HT1080 (cell line): ENCODE data around the gene ALG8. TPM values are rescaled to one million over a fixed set of nuclear protein-coding genes. Genes with fewer than 3 reads are reported as not detected.
A peak's percentile ranks its signal among the peaks of the same experiment; 100 is the strongest.

Experiments
- DNase-seq: peaks from one replicate; pipeline ENCODE4 v3.0.0-alpha.2; 2015; ENCODE audit warnings: low read depth
- total RNA-seq: library from RNA; depleted of rRNA; stranded (reverse); fragments of >200 nt; shearing (Covaris generic); gene quantifications from 2 replicates; pipeline ENCODE4 v1.2.3, GENCODE V29; 2014

Gene ALG8
- total RNA-seq, 1 experiment from 2014 or later: 56.8 TPM

- DNase-seq: no peak
Measured at GRCh38 chr11:78160557-78160956, 21.1 kb upstream of the ALG8 start.

- no peak for DNase-seq
Measured at GRCh38 chr11:78158987-78159652, 19.7 kb upstream of the ALG8 start.

- DNase-seq: no peak
Measured at GRCh38 chr11:78156127-78156844, 16.9 kb upstream of the ALG8 start.

- DNase-seq: no peak
Measured at GRCh38 chr11:78151804-78152203, 12.4 kb upstream of the ALG8 start.

- DNase-seq: no peak
Measured at GRCh38 chr11:78150754-78151153, 11.3 kb upstream of the ALG8 start.

- DNase-seq: no peak
Measured at GRCh38 chr11:78150346-78150745, 10.9 kb upstream of the ALG8 start.

- peak; percentile 39 for DNase-seq
Measured at GRCh38 chr11:78149646-78150045, 10.2 kb upstream of the ALG8 start.

GRCh38 chr11:78147807-78148206, 8.4 kb upstream of the ALG8 start:
- no peak for DNase-seq

GRCh38 chr11:78145511-78146025, 6.1 kb upstream of the ALG8 start:
- DNase-seq: no peak

- no peak for DNase-seq
Measured at GRCh38 chr11:78140392-78141077, 1.1 kb upstream of the ALG8 start.

GRCh38 chr11:78138694-78139421, 568 bp downstream of the ALG8 start:
- DNase-seq: peak; percentile 41

GRCh38 chr11:78138291-78138690, 1.1 kb downstream of the ALG8 start:
- DNase-seq: peak; percentile 5

GRCh38 chr11:78132475-78132874, 7.0 kb downstream of the ALG8 start:
- no peak for DNase-seq

- no peak for DNase-seq
Measured at GRCh38 chr11:78131956-78132355, 7.5 kb downstream of the ALG8 start.

- no peak for DNase-seq
Measured at GRCh38 chr11:78127403-78127802, 12.0 kb downstream of the ALG8 start.

- no peak for DNase-seq
Measured at GRCh38 chr11:78112582-78113275, 26.7 kb downstream of the ALG8 start.

GRCh38 chr11:78111298-78111697, 28.1 kb downstream of the ALG8 start:
- DNase-seq: no peak

GRCh38 chr11:78110830-78111229, 28.6 kb downstream of the ALG8 start:
- DNase-seq: no peak

GRCh38 chr11:78110351-78110750, 29.1 kb downstream of the ALG8 start:
- no peak for DNase-seq

- no peak for DNase-seq
Measured at GRCh38 chr11:78109081-78110015, 30.1 kb downstream of the ALG8 start.
